H9 (cell line): ENCODE measurements around the gene NEDD4L. TPM values are rescaled to one million over a fixed set of nuclear protein-coding genes. Genes with fewer than 3 reads are reported as not detected.

Experiments used
- DNase-seq: peaks from one replicate; pipeline ENCODE4 v3.0.0-alpha.2; 2017
- H2AFZ ChIP-seq: one replicate; pipeline ENCODE4 v1.6.1; 2013; ENCODE audit warnings: mild to moderate bottlenecking, low read length, control low read depth, moderate library complexity
- H2AK5ac ChIP-seq: 2 replicates; pipeline ENCODE4 v1.6.1; 2013; ENCODE audit warnings: low read length, control low read depth, mixed read lengths; ENCODE audit not compliant: insufficient read length
- H2BK120ac ChIP-seq: one replicate; pipeline ENCODE4 v1.6.1; 2013; ENCODE audit warnings: low read depth, mild to moderate bottlenecking, low read length, control low read depth, inconsistent platforms; ENCODE audit not compliant: poor library complexity, severe bottlenecking
- H2BK12ac ChIP-seq: 2 replicates; pipeline ENCODE4 v1.6.1; 2013; ENCODE audit warnings: low read length, control low read depth, mixed read lengths, low read depth; ENCODE audit not compliant: insufficient read length
- H2BK15ac ChIP-seq: 2 replicates; pipeline ENCODE4 v1.6.1; 2013; ENCODE audit warnings: low read depth, low read length, control low read depth
- H2BK20ac ChIP-seq: one replicate; pipeline ENCODE4 v1.6.1; 2013; ENCODE audit warnings: low read depth, mild to moderate bottlenecking, low read length, control low read depth, inconsistent platforms; ENCODE audit not compliant: poor library complexity, severe bottlenecking
- H2BK5ac ChIP-seq: 2 replicates; pipeline ENCODE4 v1.6.1; 2013; ENCODE audit warnings: low read length, control low read depth, mixed read lengths; ENCODE audit not compliant: insufficient read length
- H3K14ac ChIP-seq: 2 replicates; pipeline ENCODE4 v1.6.1; 2013; ENCODE audit warnings: low read length, control low read depth; ENCODE audit not compliant: insufficient read depth
- H3K18ac ChIP-seq: 2 replicates; pipeline ENCODE4 v1.6.1; 2013; ENCODE audit warnings: low read depth, mild to moderate bottlenecking, mixed read lengths, low read length, control low read depth; ENCODE audit not compliant: insufficient read length
- H3K23ac ChIP-seq: 2 replicates; pipeline ENCODE4 v1.6.1; 2013; ENCODE audit warnings: low read length, control low read depth, mixed read lengths, low read depth; ENCODE audit not compliant: insufficient read length
- H3K23me2 ChIP-seq: 2 replicates; pipeline ENCODE4 v1.6.1; 2013; ENCODE audit warnings: low read depth, mild to moderate bottlenecking, mixed read lengths, low read length, control low read depth; ENCODE audit not compliant: insufficient read length, poor library complexity, severe bottlenecking
- H3K27ac ChIP-seq: 2 replicates; pipeline ENCODE4 v1.5.1; 2013; ENCODE audit warnings: low read length, control low read depth, mixed read lengths, low read depth; ENCODE audit not compliant: insufficient read length
- H3K27me3 ChIP-seq: 2 replicates; pipeline ENCODE4 v1.6.1; 2013; ENCODE audit warnings: low read length, control low read depth, inconsistent platforms; ENCODE audit not compliant: insufficient read depth
- H3K4ac ChIP-seq: 2 replicates; pipeline ENCODE4 v1.6.1; 2013; ENCODE audit warnings: low read depth, mild to moderate bottlenecking, control low read depth, inconsistent platforms, low read length, moderate library complexity
- H3K4me1 ChIP-seq: 2 replicates; pipeline ENCODE4 v1.6.1; 2013; ENCODE audit warnings: low read length, control low read depth, inconsistent platforms; ENCODE audit not compliant: insufficient read depth
- H3K4me2 ChIP-seq: 2 replicates; pipeline ENCODE4 v1.6.1; 2013; ENCODE audit warnings: low read length, control low read depth, mixed read lengths; ENCODE audit not compliant: insufficient read length, insufficient read depth
- H3K56ac ChIP-seq: 2 replicates; pipeline ENCODE4 v1.6.1; 2013; ENCODE audit warnings: low read depth, mild to moderate bottlenecking, mixed read lengths, low read length, control low read depth; ENCODE audit not compliant: insufficient read length
- H3K79me1 ChIP-seq: 2 replicates; pipeline ENCODE4 v1.6.1; 2013; ENCODE audit warnings: low read depth, mild to moderate bottlenecking, moderate library complexity, low read length, control low read depth, inconsistent platforms; ENCODE audit not compliant: insufficient read depth, poor library complexity, severe bottlenecking
- H3K79me2 ChIP-seq: 2 replicates; pipeline ENCODE4 v1.6.1; 2013; ENCODE audit warnings: low read length, control low read depth, inconsistent platforms; ENCODE audit not compliant: insufficient read depth
- H3K9ac ChIP-seq: 2 replicates; pipeline ENCODE4 v1.6.1; 2013; ENCODE audit warnings: low read length, control low read depth, mixed read lengths; ENCODE audit not compliant: insufficient read length; ENCODE audit errors: extremely low read depth
- H3K9me3 ChIP-seq: one replicate; pipeline ENCODE4 v1.6.1; 2013; ENCODE audit warnings: low read depth, low read length, inconsistent platforms; ENCODE audit not compliant: control insufficient read depth
- H3T11ph ChIP-seq: one replicate; pipeline ENCODE4 v1.6.1; 2013; ENCODE audit warnings: mild to moderate bottlenecking, low read length, control low read depth, inconsistent platforms
- H4K20me1 ChIP-seq: one replicate; pipeline ENCODE4 v1.6.1; 2013; ENCODE audit not compliant: control insufficient read depth, insufficient read length, insufficient read depth
- H4K5ac ChIP-seq: 2 replicates; pipeline ENCODE4 v1.6.1; 2013; ENCODE audit warnings: low read depth, mild to moderate bottlenecking, mixed read lengths, low read length, control low read depth; ENCODE audit not compliant: insufficient read length
- H4K8ac ChIP-seq: replicated peaks from 2 replicates; pipeline ENCODE4 v1.6.1; 2013; ENCODE audit warnings: low read length, control low read depth, mixed read lengths, low read depth; ENCODE audit not compliant: insufficient read length
- H4K91ac ChIP-seq: 2 replicates; pipeline ENCODE4 v1.6.1; 2013; ENCODE audit warnings: low read depth, mild to moderate bottlenecking, moderate library complexity, mixed read lengths, low read length, control low read depth; ENCODE audit not compliant: insufficient read length
- H3K27ac Mint-ChIP-seq, 3 experiments: 2 replicates in 2 of 3; 3 replicates in 1 of 3; pipeline ENCODE4 v1.8.0; 2020 to 2021; ENCODE audit warnings: mixed read lengths in 3 of 3, mild to moderate bottlenecking in 1 of 3, moderate library complexity in 1 of 3
- H3K27me3 Mint-ChIP-seq: 2 replicates; pipeline ENCODE4 v1.8.0; 2021; ENCODE audit warnings: low read depth, mild to moderate bottlenecking, moderate library complexity, mixed read lengths
- H3K36me3 Mint-ChIP-seq, 3 experiments: 2 replicates in 2 of 3; 3 replicates in 1 of 3; pipeline ENCODE4 v1.8.0; 2020 to 2021; ENCODE audit warnings: low read depth in 3 of 3, mixed read lengths in 3 of 3; ENCODE audit not compliant: insufficient read depth in 1 of 3
- H3K4me1 Mint-ChIP-seq, 2 experiments: 2 replicates each; pipeline ENCODE4 v1.8.0; 2020; ENCODE audit warnings: mixed read lengths in 2 of 2
- H3K4me3 Mint-ChIP-seq, 2 experiments: 2 replicates in 1 of 2; 3 replicates in 1 of 2; pipeline ENCODE4 v1.8.0; 2020 to 2021; ENCODE audit warnings: mild to moderate bottlenecking in 2 of 2, mixed read lengths in 2 of 2, moderate library complexity in 1 of 2
- H3K9me3 Mint-ChIP-seq, 2 experiments: 2 replicates in 1 of 2; 3 replicates in 1 of 2; pipeline ENCODE4 v1.8.0; 2020; ENCODE audit warnings: mild to moderate bottlenecking in 2 of 2, mixed read lengths in 2 of 2, moderate library complexity in 1 of 2
- CTCF ChIP-seq: fragments of 200-600 bp; sonication (generic); conservative IDR thresholded peaks from 3 replicates; pipeline ENCODE4 v1.8.0; 2021; ENCODE audit warnings: antibody characterized with exemption, mild to moderate bottlenecking
- WGBS: extraction: QIAGEN DNeasy Blood & Tissue Kit; methylation state at CpG from one replicate; pipeline ENCODE4 v1.1.7; 2013; ENCODE audit warnings: missing lambda C conversion rate, low lambda C conversion rate, mixed read lengths; ENCODE audit not compliant: insufficient read length; ENCODE audit errors: extremely low coverage; 5-methylcytosine and 5-hydroxymethylcytosine counted together
- total RNA-seq: library from RNA; stranded (reverse); gene quantifications from 2 replicates; pipeline ENCODE4 v1.2.1, GENCODE V29; 2021

The NEDD4L gene
- total RNA-seq, 1 experiment from 2014 or later, result 76.3 TPM

GRCh38 chr18:58291131-58291530 is 247.1 kb downstream of the NEDD4L start:
- H2BK15ac ChIP-seq, result no peak overlapping the region
- no peak overlapping the region for H3T11ph ChIP-seq
- H3K4ac ChIP-seq, result no peak overlapping the region
- peaks cover 0 to 1% (median 0%) of the 10 kb centered on the region in 3 experiments; a peak in 1 of 7 replicates for H3K36me3 Mint-ChIP-seq
- H2BK20ac ChIP-seq, result no peak overlapping the region
- H3K27me3 Mint-ChIP-seq, result no peaks in the 10 kb centered on the region
- no peak overlapping the region for H2BK5ac ChIP-seq
- H3K79me2 ChIP-seq, result no peaks in the 10 kb centered on the region
- H3K9ac ChIP-seq, result no peak overlapping the region
- no CpG with 5 or more reads among the region's 5 CpGs for WGBS
- no peak overlapping the region for H2BK12ac ChIP-seq
- no peaks in the 10 kb centered on the region for H3K9me3 Mint-ChIP-seq
- no peak overlapping the region for H3K4me2 ChIP-seq
- H3K9me3 ChIP-seq, result no peaks in the 10 kb centered on the region
- H2AFZ ChIP-seq, result no peak overlapping the region
- no peak overlapping the region for H3K14ac ChIP-seq
- H2AK5ac ChIP-seq, result no peak overlapping the region
- H3K23ac ChIP-seq, result no peak overlapping the region
- peaks cover 6% of the 10 kb centered on the region; the same call in 1 of the 2 replicates for H3K4me1 ChIP-seq
- no peaks in the 10 kb centered on the region for H3K23me2 ChIP-seq
- TF ChIP-seq CTCF, result no peak
- H3K27ac ChIP-seq, result no peak overlapping the region
- no peak overlapping the region for H3K56ac ChIP-seq
- no peak overlapping the region for H4K8ac ChIP-seq
- no peak for DNase-seq
- peaks cover 25 to 31% of the 10 kb centered on the region in 2 experiments for H3K4me1 Mint-ChIP-seq
- H3K4me3 Mint-ChIP-seq, result no peak overlapping the region
- H4K5ac ChIP-seq, result no peak overlapping the region
- H3K79me1 ChIP-seq, result peaks cover 2% of the 10 kb centered on the region
- no peaks in the 10 kb centered on the region for H3K27me3 ChIP-seq
- no peaks in the 10 kb centered on the region for H4K20me1 ChIP-seq
- no peak overlapping the region for H4K91ac ChIP-seq
- no peak overlapping the region for H3K18ac ChIP-seq
- no peak overlapping the region for H2BK120ac ChIP-seq
- no peak overlapping the region for H3K27ac Mint-ChIP-seq
